ENCODE measurements around the gene ANO3. TPM values are rescaled to one million over a fixed set of nuclear protein-coding genes. Genes with fewer than 3 reads are reported as not detected.

The ANO3 gene
- total and polyA plus RNA-seq, 2 donors (not counting 3 experiments of a cell fraction or from before 2014, with no cell fraction given) = not detected

DNA sequence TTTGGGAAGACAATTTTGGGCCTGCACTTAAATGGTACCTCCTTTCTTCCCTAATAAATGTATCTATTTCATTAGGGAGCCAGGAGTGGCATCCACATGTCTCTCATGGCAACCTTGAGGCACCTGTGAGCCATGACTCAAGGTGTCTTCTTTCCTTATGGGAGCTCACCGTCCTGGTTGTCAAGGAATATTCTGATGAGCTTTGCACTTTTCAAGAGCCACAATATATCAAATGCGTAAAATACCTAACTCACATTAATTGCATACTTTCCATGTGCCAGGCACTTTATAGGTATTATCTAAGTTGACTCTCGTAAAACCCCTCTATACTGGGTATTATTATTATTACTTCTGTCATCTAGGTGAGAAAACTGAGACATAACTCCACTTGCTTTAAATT lies 207.6 kb downstream of the ANO3 start:
- Histone ChIP-seq H3K27me3 (ENCODE audit: control insufficient read depth in 2 of 2, insufficient read depth in 2 of 2, low read length in 2 of 2) (no peaks in the 10 kb centered on the region), H3K9ac (replicated peaks; ENCODE audit: extremely low read depth, insufficient read depth, low read length) (no peak overlapping the region), H3K4me1 (ENCODE audit: control insufficient read depth, extremely low read depth, insufficient read depth, low read length) (no peaks in the 10 kb centered on the region), H3K27ac (ENCODE audit: insufficient read depth, low read depth, low read length) (no peak overlapping the region), H2AFZ (ENCODE audit: low read depth, low read length) (no peak overlapping the region), H3K9me1 (replicated peaks; ENCODE audit: control insufficient read depth, extremely low read depth, insufficient read depth, low read length) (no peaks in the 10 kb centered on the region), H4K20me1 (replicated peaks; ENCODE audit: control insufficient read depth, extremely low read depth, insufficient read depth, low read length) (no peaks in the 10 kb centered on the region), H3K9me3 (replicated peaks; ENCODE audit: control insufficient read depth, insufficient read depth, low read length) (no peaks in the 10 kb centered on the region), H3K4me3 (replicated peaks in 1 of 3; ENCODE audit: insufficient read depth in 1 of 3, low read depth in 1 of 3, low read length in 3 of 3) (no peak overlapping the region), H3K79me2 (ENCODE audit: control insufficient read depth, insufficient read depth, low read length) (no peaks in the 10 kb centered on the region), H3K4me2 (ENCODE audit: insufficient read depth, low read length) (no peak overlapping the region), H3K36me3 (ENCODE audit: control insufficient read depth in 2 of 2, extremely low read depth in 1 of 2, insufficient read depth in 2 of 2, low read length in 2 of 2) (no peaks in the 10 kb centered on the region)
- FAIRE-seq (no peak), DNase-seq (ENCODE audit: low read depth, low spot score) (no peak)
- no TSS peak for BruUV-seq (replicated peaks)
- intact Hi-C loops (cut with micrococcal nuclease) (no loop called here), dilution Hi-C loops (cut with MboI; ENCODE audit: extremely low pct_ligation_motif_present, low sequenced_read_pairs) (no loop called here)
- ChIA-PET CTCF (no interaction called here), POLR2A (no interaction called here)
- no peak for TF ChIP-seq FOS (IDR thresholded peaks at IDR 0.05; ENCODE audit: borderline replicate concordance, insufficient read depth, low read length)

DNA sequence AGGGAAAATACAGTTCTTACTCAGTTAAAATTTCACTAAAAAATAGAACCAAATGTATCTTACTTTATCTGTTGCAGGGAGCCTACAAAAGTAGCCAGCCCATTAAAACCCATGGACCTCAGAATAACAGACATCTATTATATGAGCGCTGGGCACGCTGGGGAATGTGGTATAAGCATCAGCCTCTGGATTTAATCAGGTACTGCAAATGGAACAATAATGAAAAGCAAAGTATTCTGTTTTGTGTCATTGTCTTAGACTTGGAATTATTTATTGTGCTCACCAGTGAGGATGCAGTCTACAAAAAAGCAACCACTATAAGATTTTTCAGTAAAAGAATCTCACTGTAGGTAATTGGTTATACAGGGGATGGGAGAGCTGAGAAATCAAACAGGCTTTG lies 209.9 kb downstream of the ANO3 start:
- no peak overlapping the region for H3K4me2 ChIP-seq (ENCODE audit: insufficient read depth, low read length)
- CTCF ChIA-PET = no interaction called here
- FAIRE-seq = no peak
- no peaks in the 10 kb centered on the region for H3K9me3 ChIP-seq (replicated peaks; ENCODE audit: control insufficient read depth, insufficient read depth, low read length)
- POLR2A ChIA-PET = no interaction called here
- H3K36me3 ChIP-seq (ENCODE audit: control insufficient read depth in 2 of 2, extremely low read depth in 1 of 2, insufficient read depth in 2 of 2, low read length in 2 of 2) = no peaks in the 10 kb centered on the region
- H3K9ac ChIP-seq (replicated peaks; ENCODE audit: extremely low read depth, insufficient read depth, low read length) = no peak overlapping the region
- no peaks in the 10 kb centered on the region for H3K27me3 ChIP-seq (ENCODE audit: control insufficient read depth in 2 of 2, insufficient read depth in 2 of 2, low read length in 2 of 2)
- no peak for DNase-seq (ENCODE audit: low read depth, low spot score)
- TF ChIP-seq EZH2 (IDR thresholded peaks at IDR 0.05; ENCODE audit: borderline replicate concordance, low read depth, low read length, severe bottlenecking) (no peak), MYC (IDR thresholded peaks at IDR 0.05; ENCODE audit: low read depth, low read length) (no peak), FOS (IDR thresholded peaks at IDR 0.05; ENCODE audit: borderline replicate concordance, insufficient read depth, low read length) (no peak), POLR2AphosphoS5 (IDR thresholded peaks at IDR 0.05; ENCODE audit: insufficient read depth, low read depth, low read length) (no peak), POLR2A (IDR thresholded peaks at IDR 0.05; ENCODE audit: low read depth, low read length) (no peak), JUN (IDR thresholded peaks at IDR 0.05; ENCODE audit: borderline replicate concordance, insufficient read depth, insufficient read length, low read depth) (no peak), GATA2 (IDR thresholded peaks at IDR 0.05; ENCODE audit: insufficient read depth, insufficient read length, low read depth, low read length) (no peak)
- TF ChIP-seq, protein P1, sequence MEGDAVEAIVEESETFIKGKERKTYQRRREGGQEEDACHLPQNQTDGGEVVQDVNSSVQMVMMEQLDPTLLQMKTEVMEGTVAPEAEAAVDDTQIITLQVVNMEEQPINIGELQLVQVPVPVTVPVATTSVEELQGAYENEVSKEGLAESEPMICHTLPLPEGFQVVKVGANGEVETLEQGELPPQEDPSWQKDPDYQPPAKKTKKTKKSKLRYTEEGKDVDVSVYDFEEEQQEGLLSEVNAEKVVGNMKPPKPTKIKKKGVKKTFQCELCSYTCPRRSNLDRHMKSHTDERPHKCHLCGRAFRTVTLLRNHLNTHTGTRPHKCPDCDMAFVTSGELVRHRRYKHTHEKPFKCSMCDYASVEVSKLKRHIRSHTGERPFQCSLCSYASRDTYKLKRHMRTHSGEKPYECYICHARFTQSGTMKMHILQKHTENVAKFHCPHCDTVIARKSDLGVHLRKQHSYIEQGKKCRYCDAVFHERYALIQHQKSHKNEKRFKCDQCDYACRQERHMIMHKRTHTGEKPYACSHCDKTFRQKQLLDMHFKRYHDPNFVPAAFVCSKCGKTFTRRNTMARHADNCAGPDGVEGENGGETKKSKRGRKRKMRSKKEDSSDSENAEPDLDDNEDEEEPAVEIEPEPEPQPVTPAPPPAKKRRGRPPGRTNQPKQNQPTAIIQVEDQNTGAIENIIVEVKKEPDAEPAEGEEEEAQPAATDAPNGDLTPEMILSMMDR (IDR thresholded peaks at IDR 0.05; ENCODE audit: extremely low read depth in 1 of 2, insufficient read depth in 1 of 2, low read depth in 1 of 2, low read length in 2 of 2) = no peak
- TF ChIP-seq, protein P2, sequence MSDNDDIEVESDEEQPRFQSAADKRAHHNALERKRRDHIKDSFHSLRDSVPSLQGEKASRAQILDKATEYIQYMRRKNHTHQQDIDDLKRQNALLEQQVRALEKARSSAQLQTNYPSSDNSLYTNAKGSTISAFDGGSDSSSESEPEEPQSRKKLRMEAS (IDR thresholded peaks at IDR 0.05; ENCODE audit: insufficient read depth, insufficient read length) = no peak
- no peak overlapping the region for H3K27ac ChIP-seq (ENCODE audit: insufficient read depth, low read depth, low read length)
- no peaks in the 10 kb centered on the region for H3K9me1 ChIP-seq (replicated peaks; ENCODE audit: control insufficient read depth, extremely low read depth, insufficient read depth, low read length)
- dilution Hi-C loops (cut with MboI; ENCODE audit: extremely low pct_ligation_motif_present, low sequenced_read_pairs) (no loop called here), intact Hi-C loops (cut with micrococcal nuclease) (no loop called here)
- no TSS peak for BruUV-seq (replicated peaks)
- no peak overlapping the region for H3K4me3 ChIP-seq (replicated peaks in 1 of 3; ENCODE audit: insufficient read depth in 1 of 3, low read depth in 1 of 3, low read length in 3 of 3)
- no peaks in the 10 kb centered on the region for H3K79me2 ChIP-seq (ENCODE audit: control insufficient read depth, insufficient read depth, low read length)
- no peak overlapping the region for H2AFZ ChIP-seq (ENCODE audit: low read depth, low read length)
- no peaks in the 10 kb centered on the region for H3K4me1 ChIP-seq (ENCODE audit: control insufficient read depth, extremely low read depth, insufficient read depth, low read length)
- no peaks in the 10 kb centered on the region for H4K20me1 ChIP-seq (replicated peaks; ENCODE audit: control insufficient read depth, extremely low read depth, insufficient read depth, low read length)

All from endothelial cell of umbilical vein (primary cell).